Measurements from ENCODE around the gene KRTAP12-4. TPM values are rescaled to one million over a fixed set of nuclear protein-coding genes. Genes with fewer than 3 reads are reported as not detected.
"Not testable (repeated sequence)": the region's sequence is repeated elsewhere in the genome, so short reads cannot be mapped to it uniquely, and the experiment has no call there.

The KRTAP12-4 gene
- total RNA-seq, 1 donor from 2014 or later: not detected

DNA sequence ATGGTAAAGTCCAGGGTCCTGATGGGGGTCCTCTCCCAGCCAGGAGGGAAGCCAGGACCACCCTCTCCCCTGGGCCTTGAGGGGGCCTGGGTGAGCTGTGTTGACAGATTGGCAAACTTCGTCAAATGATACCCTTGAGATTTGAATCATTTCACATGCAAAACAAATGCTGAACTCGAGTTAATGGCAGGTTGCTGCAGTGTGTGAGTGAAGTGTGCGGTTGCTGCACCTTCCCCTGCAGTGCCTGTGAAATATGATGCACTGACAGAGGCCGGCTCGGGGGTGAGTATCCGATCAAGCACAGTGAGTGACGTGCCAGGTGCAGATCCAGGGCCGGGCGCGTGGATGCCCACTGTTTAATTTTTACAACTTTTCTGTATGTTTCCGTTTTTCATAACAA, 33.2 kb upstream of the KRTAP12-4 start:
- ATAC-seq: no peak
- DNase-seq (ENCODE audit: low spot score): no peak

DNA sequence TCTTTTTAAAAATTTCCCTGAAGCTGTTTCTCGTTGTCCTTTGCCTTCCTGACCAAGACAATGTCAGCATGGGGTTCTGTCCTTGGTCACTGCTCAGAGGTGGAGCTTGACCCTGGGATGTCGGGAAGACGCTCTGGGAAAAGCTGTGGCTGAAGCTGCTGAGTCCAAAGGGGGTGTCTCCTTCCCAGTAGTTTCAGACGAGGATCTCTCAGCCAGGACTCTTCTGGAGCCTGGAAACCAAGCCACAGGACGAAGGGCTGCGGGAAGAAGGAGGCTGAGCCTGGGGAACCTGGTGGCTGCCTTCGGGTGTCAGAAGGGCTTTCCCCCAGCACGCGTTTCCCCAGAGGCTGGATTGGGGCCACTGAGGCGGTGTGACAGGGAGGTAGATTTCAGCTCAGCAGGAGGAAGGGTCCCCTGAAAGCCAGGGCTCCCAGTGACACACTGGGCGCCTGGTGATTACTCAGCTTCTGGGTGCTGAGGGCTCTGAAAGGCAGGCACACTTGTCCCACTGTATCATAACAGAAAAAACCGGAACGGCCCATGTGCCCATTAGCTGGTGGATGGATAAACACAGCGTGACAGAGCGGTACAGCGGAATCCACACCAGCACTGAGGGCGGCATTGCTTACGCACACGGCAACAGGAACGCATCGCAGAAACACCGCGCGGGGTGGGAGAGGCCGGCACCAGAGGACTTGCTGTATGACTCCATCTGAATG, 32.5 kb upstream of the KRTAP12-4 start:
- ATAC-seq (no peak), DNase-seq (ENCODE audit: low spot score) (no peak)

DNA sequence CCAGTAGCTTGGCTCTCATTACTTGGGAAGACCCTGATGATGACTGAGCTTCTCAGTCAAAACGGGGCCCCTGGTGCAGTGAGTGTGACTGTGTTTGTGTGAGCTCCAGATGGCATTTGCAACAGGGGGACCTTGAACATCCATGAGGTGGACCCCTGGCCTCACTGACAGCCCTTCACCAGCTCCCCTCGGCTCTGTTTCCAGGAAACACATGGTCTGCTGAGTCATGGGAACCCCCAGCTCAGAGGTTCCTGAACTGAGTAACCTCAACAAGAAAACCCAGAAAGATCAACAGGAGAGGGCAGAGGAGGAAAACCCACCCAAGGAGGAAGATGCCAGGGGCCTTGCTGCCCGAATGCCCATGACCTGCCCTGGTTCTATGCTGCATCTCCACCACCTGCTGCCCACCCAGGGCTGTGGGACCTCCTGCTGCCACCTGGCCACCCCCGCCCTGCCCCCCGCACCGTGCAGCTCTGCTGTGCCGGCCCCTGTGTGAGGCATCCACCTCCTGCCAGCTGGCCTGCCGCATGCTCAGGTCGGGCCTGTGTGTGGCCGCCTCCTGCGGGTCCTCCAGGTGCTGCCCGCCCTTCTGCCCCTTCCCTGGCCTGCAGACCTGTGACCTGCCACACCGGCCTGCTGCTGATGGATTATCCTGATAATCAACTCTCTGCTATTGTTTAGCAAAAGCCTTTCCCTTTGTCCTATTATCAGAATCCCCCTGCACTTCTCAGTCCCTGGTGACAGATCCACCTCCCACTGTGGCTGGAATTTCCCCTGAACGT, 31.7 kb upstream of the KRTAP12-4 start:
- ATAC-seq: no peak
- no peak for DNase-seq (ENCODE audit: low spot score)

DNA sequence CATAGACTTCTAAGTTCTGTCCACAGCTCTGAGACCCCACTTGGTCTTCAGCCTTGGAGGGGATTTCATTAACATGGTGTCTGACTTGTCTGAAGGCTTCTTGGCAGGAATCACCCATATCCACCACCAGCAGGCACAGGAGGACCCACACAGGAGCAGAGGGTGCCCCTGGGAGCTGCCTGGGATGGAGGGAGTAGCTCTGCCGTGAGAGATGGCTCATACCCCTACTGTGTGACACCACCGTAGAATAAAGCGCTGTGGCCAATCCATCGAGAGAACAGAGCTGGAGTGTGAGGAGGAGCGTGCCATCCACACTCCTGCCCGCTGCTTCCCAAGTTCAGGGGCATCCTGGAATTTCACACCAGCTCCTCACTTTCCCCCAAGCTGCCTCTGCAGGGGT, 30.6 kb upstream of the KRTAP12-4 start:
- not testable (repeated sequence) for DNase-seq (ENCODE audit: low spot score); ATAC-seq

DNA sequence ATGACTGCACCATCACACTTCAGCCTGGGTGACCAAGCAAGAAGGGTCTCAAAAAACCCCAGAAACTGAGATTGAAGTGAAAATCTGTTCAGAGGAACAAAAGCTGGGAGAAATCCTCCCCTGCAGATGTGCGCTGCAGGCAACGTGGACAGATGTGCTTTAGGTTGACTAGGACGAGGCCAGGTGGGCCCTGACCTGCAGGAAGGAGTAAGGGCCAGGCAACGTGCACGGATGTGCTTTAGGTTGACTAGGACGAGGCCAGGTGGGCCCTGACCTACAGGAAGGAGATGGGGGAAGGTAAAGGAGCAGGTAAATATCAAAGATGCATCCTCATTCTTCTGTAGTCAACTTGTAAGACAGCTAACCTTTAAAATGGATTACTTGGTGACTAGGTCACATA, 30.0 kb upstream of the KRTAP12-4 start:
- no peak for DNase-seq (ENCODE audit: low spot score)
- ATAC-seq: no peak

DNA sequence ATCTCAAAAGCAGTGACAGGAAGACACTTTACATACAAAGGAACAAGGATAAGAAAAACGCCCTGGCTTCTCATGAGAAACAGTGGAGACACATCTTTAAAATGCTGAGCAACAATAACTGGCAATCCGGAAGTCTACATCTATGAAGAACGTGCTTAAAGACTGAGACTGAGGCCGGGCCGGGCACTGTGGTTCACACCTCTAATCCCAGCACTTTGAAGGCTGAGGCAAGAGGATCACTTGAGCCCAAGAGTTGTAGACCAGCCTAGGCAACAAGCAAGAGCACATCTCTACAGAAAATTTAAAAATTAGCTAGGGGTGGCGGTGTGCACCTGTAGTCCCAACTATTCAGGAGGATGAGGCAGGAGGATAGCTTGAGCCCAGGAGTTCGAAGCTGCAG, 29.6 kb upstream of the KRTAP12-4 start:
- ATAC-seq (no peak), DNase-seq (ENCODE audit: low spot score) (no peak)

DNA sequence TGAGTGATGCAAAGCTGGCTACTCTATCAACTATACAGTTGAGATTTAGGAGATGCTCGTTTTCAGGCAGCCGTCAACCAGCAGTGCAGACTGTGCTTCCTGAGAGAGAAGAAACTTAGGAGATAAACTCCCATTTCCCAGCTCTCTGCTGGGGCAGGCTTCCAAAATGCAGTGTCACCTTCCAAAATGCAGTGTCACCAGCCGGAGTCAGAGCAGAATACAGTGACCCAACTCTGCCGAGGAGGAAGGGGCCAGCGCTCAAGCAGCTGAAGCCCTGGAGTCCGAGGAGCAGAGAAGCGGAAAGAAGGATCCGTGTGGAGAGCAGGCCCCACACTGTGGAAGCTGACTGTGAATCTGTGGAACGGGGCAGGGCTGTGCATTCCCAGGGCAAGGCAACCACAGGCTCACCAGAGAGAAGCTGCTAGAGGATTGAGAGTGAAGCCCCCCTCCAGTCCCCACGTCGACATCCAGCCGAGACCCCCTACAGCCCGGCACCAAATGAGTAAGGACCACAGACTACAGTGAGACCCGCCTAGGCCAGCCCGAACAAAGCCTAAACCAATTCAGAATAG, 28.2 kb upstream of the KRTAP12-4 start:
- ATAC-seq: no peak
- DNase-seq (ENCODE audit: low spot score): no peak

DNA sequence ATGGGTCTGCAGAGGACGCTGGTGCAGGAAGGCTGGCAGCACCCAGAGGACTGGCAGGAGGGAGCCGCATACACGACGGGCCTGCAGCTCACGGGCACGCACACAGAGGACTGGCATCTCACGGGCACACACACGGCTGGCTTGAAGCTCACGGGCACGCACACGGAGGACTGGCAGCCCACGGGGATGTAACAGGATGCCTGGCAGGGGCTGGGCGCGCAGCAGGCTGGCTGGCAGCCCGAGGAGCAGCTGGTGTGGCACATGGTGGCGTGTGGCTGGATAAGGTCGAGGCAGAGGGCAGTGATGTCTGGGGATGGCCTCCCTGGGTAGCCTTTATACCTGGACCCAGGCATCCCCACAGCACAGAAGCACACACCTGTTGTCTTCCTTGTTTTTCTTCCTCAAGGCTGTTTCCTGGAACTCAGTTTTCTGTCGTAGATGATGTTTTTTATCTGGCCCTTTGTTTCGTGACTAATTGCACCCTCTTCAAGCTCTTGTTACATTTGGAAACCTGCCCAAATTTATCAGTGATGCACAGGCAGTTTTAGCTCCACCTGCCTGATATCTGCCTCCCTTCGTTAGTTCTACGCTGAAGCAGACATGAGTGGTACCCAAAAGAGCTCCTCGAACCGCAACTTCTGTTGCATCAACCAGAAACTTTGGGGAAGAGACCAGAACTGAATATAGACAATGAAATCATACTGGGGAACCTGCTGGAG, 27.6 kb upstream of the KRTAP12-4 start, which contains the start of gene KRTAP12-1:
Gene KRTAP12-1, minus strand, starts transcription at position 303 of the 719 bp plus-strand sequence. Its CDS starts 40 bp downstream, at position 263.
- DNase-seq (ENCODE audit: low spot score): no peak
- no peak for ATAC-seq

DNA sequence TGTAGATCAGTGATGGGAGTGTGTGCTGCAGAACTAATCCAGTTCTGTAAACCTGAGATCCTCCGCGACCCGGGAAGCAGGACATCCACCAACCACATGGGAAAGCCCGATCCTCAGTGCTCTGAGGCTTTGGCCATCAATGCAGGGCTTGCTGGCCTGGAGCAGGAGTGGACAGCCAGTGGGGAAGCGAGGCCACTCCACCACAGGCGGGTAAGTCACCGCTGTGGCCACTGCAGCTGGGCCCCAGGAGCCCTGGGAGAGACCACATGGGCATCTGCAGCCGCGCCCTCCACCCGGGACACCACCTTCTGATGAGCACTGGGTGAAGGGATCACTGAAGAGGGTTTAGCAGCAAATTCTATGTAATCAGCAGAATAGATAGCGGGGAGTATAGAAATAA, 26.7 kb upstream of the KRTAP12-4 start:
- no peak for ATAC-seq
- DNase-seq (ENCODE audit: low spot score): no peak

DNA sequence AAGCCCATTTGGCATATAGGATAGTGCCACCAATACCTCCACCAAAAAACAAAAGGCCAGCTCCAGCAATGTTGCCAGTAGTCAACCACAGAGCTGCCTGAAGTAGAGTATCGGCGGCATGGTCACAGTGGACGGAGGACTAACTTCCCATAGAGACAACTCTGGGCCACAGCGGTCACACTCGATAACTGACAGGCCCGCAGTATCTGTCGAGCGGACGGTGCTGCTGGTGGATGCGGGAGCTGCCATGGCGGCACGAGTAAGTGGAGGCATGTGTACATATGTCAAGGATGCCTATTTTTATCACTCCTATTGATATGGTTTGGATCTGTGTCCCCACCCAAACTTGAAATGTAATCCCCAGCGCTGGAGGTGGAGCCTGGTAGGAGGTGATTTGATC, 23.4 kb upstream of the KRTAP12-4 start:
- DNase-seq (ENCODE audit: low spot score) (no peak), ATAC-seq (no peak)

DNA sequence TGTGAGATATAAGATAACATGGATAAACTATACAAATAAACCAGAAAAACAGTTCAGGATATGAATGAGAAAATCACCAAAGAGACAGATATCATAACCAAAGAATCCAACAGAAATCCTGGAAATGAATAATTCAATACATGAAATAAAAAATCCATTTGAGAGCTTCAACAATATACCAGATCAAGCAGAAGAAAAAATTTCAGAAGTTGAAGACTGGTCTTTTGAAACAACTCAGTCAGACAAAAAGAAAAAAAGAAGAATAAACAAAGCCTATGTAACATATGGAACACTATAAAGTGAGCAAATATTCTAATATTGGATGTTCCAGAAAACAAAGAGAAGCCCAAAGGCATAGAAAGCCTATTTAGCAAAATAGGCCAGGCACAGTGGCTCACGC, 17.5 kb upstream of the KRTAP12-4 start:
- ATAC-seq (no peak), DNase-seq (ENCODE audit: low spot score) (no peak)

DNA sequence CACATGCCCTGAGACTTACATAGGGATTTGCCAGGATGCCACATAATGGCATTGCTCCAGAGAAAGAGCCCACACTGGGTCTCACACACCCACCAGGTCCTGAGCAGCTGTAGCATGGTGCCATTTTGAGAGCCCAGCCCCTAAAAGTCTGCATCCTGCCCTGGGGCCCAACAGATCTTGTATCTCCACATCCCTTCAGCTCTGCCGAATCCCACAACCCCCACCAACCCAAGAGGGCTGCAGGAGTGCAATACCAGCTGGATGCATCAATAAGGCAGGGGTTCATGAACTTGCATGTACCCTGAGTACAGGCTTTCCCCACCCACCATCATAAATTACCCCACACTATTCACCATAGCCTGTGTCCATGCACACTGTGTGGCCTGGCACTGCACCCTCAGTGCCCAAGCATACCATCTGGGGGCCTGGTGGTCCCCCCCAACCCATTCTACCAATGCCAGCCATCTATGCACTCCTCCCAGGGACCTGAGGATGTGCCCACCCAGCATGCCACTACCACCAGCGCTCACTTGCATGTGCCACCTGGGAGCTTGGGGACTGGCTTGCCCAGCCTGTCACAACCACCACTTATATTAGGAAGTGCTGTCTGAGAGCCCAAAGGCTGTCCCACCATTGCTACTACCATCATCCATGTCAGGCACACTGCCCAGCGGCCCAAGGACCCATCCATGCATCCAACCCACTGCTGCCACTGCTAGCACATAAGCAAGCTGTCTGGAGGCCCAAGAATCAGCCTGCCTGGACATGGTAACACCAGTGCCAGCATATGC, 16.4 kb upstream of the KRTAP12-4 start:
- DNase-seq (ENCODE audit: low spot score): no peak
- no peak for ATAC-seq

DNA sequence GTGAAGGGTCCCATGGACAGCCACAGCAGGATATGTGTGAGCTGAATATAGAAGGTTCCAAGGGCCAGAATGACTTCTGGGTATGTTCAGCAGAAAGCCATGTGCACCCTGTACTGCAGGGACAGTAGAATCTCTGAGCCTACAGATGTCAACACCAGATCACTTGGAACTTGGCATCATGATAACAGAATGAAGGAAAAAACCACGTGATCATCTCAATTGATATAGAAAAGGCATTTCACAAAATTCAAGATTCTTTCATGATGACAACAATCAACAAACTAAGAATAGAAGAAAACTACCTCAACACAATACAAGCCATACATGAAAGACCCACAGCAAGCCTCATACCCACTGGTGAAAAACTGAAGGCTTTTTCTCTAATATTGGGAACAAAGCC, 13.2 kb upstream of the KRTAP12-4 start:
- ATAC-seq (no peak), DNase-seq (ENCODE audit: low spot score) (no peak)

DNA sequence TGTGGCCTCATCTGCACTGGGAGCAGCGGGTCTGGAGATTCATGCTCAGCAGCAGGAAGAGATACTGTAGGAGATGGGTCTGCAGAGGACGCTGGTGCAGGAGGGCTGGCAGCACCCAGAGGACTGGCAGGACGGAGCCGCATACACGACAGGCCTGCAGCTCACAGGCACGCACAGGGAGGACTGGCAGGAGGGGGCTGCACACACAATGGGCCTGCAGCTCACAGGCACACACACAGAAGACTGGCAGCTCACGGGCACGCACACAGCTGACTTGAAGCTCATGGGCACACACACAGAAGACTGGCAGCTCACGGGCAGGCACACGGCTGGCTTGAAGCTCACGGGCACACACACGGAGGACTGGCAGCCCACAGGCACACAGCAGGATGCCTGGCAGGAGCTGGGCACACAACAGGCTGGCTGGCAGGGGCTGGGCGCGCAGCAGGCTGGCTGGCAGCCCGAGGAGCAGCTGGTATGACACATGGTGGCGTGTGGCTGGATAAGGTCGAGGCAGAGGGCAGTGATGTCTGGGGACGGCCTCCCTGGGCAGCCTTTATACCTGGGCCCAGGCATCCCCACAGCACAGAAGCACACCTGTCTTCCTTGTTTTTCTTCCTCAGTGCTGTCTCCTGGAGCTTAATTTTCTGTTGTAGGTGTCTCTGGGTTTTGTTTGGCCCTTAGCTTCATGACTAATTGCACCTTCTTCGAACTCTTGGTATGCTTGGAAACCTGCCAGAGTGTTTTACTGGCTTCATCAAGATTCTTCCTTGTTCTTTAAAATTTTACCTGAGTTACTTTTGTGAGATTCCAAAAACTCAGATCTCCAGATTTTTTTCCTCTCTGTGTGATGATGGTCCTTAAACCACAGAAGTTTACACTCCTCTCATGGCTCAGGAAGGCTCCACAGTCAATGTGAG, 12.2 kb upstream of the KRTAP12-4 start, which contains the start of gene KRTAP12-2:
Gene KRTAP12-2, minus strand, starts transcription at position 527 of the 920 bp plus-strand sequence. Its CDS starts 41 bp downstream, at position 486.
- no peak for ATAC-seq
- DNase-seq (ENCODE audit: low spot score): no peak

DNA sequence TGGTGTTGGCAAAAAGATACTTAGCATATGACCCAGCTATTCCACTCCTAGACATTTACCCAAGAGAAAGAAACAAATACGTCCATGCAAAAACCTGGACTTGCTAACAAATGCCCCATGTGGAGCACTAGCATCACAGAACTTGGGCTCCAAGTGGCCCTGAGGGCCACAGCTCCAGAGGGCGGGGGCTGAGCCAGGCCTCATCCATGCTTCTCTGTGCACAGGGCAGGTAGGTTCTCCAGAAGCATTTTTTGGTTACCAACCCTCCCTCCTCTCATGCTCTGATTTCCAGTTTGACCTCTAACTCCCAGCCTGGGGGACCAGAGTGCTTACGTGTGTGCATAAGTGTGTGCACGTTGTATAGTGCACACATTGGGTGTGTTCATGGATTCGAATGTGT, 10.2 kb upstream of the KRTAP12-4 start:
- DNase-seq (ENCODE audit: low spot score) (no peak), ATAC-seq (no peak)

DNA sequence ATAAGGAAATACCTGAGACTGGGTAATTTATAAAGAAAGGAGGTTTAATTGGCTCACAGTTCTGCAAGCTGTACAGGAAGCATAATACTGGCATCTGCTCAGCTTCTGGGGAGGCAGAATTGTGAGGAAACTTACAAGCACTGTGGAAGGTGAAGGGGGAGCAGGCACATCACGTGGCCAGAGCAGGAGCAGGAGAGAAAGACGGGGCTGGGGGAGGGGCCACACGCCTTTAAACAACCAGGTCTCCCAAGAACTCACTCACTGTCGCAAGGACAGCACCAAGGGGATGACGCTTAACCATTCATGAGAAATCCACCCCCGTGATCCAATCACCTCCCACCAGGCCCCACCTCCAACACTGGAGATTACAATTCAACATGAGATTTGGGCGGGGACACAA, 7.1 kb upstream of the KRTAP12-4 start:
- not testable (repeated sequence) for ATAC-seq; DNase-seq (ENCODE audit: low spot score)

DNA sequence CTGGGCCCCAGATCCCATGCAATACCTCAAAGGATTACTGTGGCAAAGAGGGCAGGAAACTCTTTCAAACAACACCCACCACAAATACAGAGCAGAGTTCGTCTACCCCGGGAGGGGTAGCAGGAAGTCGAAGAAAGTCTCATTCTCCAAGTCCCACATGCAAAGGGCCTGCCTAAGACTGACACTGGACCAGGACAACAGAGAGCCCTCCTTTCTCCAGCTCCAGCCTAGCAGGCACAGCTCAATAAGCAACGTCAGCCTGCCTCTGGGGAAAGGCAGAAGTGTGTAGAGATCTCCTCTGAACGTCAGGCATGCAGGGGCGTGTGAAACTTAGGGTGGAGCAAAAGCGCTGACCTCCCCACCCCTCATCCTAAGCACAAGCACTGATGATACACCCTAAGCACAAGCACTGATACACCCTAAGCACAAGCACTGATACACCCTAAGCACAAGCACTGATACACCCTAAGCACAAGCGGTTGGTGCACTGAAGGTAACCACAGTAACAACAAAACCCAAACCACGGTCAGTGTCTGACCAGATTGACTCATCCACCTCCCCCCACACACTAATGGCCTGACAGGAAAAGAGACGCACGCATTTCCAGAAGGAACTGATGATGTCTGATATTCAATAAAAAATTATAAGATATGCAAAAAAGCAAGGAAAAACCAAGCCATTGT, 4.6 kb upstream of the KRTAP12-4 start:
- ATAC-seq: no peak
- DNase-seq (ENCODE audit: low spot score): no peak

DNA sequence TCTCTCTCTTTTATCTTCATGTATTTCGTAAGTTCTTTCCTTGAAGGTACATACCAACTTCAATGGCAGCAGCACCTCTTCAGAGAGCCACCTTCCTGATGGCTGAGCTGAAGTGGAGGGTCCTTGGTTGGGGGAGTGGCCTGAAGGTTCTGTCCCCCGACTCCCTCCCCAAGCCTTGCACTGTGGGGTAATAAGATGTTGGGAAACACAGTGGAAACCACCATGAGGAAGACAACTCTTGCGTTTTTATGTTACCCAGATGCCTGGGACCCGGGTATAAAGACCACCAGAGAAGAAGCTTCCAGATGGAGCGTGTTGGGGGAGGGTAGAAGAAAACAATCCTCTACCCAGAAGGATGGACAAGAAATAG, 4.1 kb upstream of the KRTAP12-4 start:
- DNase-seq (ENCODE audit: low spot score): no peak
- ATAC-seq: no peak
